ENCODE results near the gene RMP24.

Gene RMP24

DNA sequence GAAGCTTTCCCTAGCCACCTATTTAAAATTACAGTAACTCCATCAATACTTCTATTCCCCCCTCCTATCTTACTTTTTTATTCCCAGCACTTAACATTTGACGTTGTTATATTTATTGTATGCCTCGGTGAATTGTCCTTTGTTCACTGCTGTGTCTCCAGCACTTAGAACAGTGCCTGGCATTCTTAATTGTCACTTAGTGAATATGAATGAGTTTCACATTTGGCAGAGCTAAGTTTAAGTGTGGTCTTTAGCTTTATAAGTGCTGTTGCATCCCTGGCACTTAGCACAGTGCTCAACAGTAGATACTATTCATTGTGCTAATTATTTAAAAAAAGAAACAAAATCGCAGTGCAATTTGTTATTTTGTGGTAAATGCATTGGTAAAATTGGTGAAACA, 1.7 kb downstream of the RMP24 start:
- FAIRE-seq: no peak
- TF ChIP-seq CTCF (IDR thresholded peaks at IDR 0.05; ENCODE audit: insufficient read depth, missing control alignments): no peak
- no peak for DNase-seq (ENCODE audit: insufficient read length, low spot score)

DNA sequence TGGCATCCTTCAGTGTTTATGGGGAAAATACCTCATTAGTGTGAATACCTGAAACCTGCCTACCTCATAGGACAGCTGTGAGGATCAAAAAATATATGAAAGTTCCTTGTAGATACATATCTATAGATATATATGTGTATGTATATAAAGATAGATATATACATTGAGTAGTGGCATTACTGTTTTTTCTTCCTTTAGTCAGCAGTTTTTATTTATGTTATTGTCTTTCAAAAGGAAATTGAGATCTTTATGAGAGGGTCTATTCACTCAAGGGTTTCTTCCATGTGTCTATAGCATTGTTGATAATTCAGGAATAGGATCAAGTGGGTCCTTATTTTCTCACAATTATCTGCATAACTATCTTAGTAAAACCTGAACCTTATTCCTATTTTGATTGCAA, 6.6 kb downstream of the RMP24 start:
- no peak for FAIRE-seq
- no peak for DNase-seq (ENCODE audit: insufficient read length, low spot score)
- TF ChIP-seq CTCF (IDR thresholded peaks at IDR 0.05; ENCODE audit: insufficient read depth, missing control alignments): no peak

DNA sequence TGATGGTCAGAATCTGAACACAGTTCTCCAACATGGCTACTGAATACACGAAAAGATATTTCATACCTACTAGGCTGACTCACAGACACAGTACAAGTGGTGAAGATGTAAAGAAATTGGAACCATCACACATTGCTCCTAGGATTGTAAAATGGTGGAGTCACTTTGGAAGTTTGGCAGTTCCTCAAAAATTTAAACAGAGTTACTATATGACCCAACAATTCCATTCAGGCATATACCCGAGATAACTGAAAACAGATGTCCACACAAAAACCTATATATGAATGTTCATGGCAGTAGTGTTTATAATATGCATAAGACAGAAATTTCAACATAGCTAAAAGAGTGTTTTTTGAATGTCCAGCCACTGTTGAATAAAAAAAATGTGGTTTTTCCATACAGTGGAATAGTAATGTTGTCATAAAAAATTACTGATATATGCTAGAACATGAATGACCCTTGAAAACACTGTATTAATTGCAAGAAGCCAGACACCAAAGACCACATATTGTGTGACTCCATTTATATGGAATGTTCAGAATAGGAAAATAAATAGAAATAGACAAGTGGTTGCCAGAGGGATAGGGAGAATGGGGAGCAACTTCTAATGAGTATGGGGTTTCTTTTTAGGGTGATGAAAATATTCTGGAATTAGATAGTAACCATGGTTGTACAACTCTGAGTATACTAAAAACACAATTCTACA, 10.1 kb downstream of the RMP24 start:
- FAIRE-seq: no peak
- TF ChIP-seq CTCF (IDR thresholded peaks at IDR 0.05; ENCODE audit: insufficient read depth, missing control alignments): no peak
- DNase-seq (ENCODE audit: insufficient read length, low spot score): no peak

DNA sequence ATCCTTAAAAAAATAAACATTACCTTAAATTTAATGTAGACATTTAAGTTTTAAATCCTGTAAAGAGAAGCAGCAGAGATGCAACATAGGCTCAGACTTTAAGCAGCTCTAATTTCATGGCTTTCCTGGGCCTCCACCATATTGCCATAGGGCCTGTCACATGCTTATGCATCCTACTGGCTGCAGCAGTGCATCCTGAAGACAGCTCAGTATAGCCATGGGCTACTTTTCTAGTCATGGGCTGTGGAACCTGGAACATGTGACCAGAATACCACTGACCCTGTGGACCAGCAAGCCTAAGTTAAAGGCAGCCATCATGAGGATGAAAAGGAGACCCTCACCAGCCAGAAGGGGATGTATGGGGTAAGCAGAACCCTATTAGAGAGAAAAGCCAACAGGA, 10.7 kb downstream of the RMP24 start:
- FAIRE-seq (no peak), DNase-seq (ENCODE audit: insufficient read length, low spot score) (no peak)
- TF ChIP-seq CTCF (IDR thresholded peaks at IDR 0.05; ENCODE audit: insufficient read depth, missing control alignments): no peak

GRCh38 chr18:35983818-35984217, 11.3 kb downstream of the RMP24 start:
- DNase-seq (ENCODE audit: insufficient read length, low spot score): no peak
- no peak for TF ChIP-seq CTCF (IDR thresholded peaks at IDR 0.05; ENCODE audit: insufficient read depth, missing control alignments)
- no peak for FAIRE-seq

GRCh38 chr18:35991696-35992095, 19.2 kb downstream of the RMP24 start:
- FAIRE-seq (no peak), DNase-seq (ENCODE audit: insufficient read length, low spot score) (no peak)
- TF ChIP-seq CTCF (IDR thresholded peaks at IDR 0.05; ENCODE audit: insufficient read depth, missing control alignments): no peak

DNA sequence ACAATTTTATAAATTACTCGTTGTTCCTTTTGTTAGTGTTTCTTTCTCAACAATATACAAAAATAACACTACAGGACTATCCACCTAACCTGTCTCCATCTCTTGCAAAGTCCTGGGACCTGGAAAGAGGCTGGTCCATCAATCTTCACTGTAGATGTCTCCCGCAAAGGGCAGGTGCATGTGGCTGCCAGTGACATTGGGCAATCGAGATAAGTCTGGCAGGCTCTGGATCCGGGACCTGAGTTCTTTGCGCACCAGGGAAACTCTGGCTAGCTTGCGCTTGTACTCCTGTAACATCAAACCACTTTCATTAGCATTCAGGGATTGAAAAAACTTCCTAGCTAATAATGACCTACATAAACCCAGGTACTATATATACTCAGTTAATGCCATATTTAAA, 20.5 kb downstream of the RMP24 start:
- DNase-seq (ENCODE audit: insufficient read length, low spot score): no peak
- TF ChIP-seq CTCF (IDR thresholded peaks at IDR 0.05; ENCODE audit: insufficient read depth, missing control alignments): no peak
- no peak for FAIRE-seq
